ENCODE data around the gene ELFN2. TPM values are rescaled to one million over a fixed set of nuclear protein-coding genes. Genes with fewer than 3 reads are reported as not detected.

Gene ELFN2
- total RNA-seq, 4 donors from 2014 or later = under 0.01 TPM; not detected in 2

DNA sequence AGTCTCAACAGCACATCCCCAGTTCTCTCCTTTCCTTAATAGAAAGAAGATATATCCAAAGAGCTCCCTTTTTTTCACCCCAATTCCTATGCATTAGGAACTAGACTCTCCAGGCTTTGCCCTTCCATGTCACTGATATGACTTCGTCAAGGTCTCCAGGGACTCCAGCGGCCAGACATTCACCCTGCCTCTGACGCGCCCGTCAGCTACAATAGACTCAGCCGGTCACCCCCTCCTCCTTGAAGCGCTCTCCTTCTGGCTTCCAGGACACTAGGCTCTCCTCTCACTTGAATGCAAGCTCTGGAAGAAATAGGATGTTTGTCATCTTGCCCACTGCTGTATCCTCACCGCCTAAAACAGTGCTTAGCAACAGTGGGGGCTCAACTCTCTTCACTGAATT, 14.9 kb upstream of the ELFN2 start:
- in situ Hi-C loops (cut with MboI; ENCODE audit: low pct_ligation_motif_present in 1 of 4, low pct_unique_long_range_greater_than_20kb in 1 of 4, low sequenced_read_pairs in 3 of 4) = no loop called here
- H3K4me3 ChIP-seq = no peak overlapping the region
- TF ChIP-seq POLR2A (IDR thresholded peaks at IDR 0.05) = no peak
- 70 to 80% methylated on average over 7 to 8 of the region's 8 CpGs for WGBS, 2 donors (ENCODE audit: low coverage in 1 of 2)
- DNase-seq = no peak
- peaks cover 47% of the 10 kb centered on the region for H3K27me3 ChIP-seq
- H3K9me3 ChIP-seq = no peaks in the 10 kb centered on the region
- intact Hi-C loops (cut with DNase I; ENCODE audit: low total_unique reads) = no loop called here
- no peaks in the 10 kb centered on the region for H3K36me3 ChIP-seq
- no peak overlapping the region for H3K27ac ChIP-seq
- no peaks in the 10 kb centered on the region for H3K4me1 ChIP-seq

- H3K4me3 ChIP-seq = no peak overlapping the region
- TF ChIP-seq POLR2AphosphoS5 (IDR thresholded peaks at IDR 0.05) (no peak), POLR2A (IDR thresholded peaks at IDR 0.05) (no peak), EP300 (IDR thresholded peaks at IDR 0.05; ENCODE audit: low read depth) (no peak)
- TF ChIP-seq, protein P1, sequence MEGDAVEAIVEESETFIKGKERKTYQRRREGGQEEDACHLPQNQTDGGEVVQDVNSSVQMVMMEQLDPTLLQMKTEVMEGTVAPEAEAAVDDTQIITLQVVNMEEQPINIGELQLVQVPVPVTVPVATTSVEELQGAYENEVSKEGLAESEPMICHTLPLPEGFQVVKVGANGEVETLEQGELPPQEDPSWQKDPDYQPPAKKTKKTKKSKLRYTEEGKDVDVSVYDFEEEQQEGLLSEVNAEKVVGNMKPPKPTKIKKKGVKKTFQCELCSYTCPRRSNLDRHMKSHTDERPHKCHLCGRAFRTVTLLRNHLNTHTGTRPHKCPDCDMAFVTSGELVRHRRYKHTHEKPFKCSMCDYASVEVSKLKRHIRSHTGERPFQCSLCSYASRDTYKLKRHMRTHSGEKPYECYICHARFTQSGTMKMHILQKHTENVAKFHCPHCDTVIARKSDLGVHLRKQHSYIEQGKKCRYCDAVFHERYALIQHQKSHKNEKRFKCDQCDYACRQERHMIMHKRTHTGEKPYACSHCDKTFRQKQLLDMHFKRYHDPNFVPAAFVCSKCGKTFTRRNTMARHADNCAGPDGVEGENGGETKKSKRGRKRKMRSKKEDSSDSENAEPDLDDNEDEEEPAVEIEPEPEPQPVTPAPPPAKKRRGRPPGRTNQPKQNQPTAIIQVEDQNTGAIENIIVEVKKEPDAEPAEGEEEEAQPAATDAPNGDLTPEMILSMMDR (IDR thresholded peaks at IDR 0.05) = no peak
- no peaks in the 10 kb centered on the region for H3K36me3 ChIP-seq
- DNase-seq = no peak
- H3K9me3 ChIP-seq = no peaks in the 10 kb centered on the region
- in situ Hi-C loops (cut with MboI; ENCODE audit: low pct_ligation_motif_present in 1 of 4, low pct_unique_long_range_greater_than_20kb in 1 of 4, low sequenced_read_pairs in 3 of 4) (no loop called here), intact Hi-C loops (cut with DNase I; ENCODE audit: low total_unique reads) (no loop called here)
- H3K4me1 ChIP-seq = no peaks in the 10 kb centered on the region
- peaks cover 42% of the 10 kb centered on the region for H3K27me3 ChIP-seq
- WGBS, 2 donors (ENCODE audit: low coverage in 1 of 2) = 77 to 91% methylated on average over 4 of the region's 4 CpGs
- no peak overlapping the region for H3K27ac ChIP-seq
These were observed 13.6 kb upstream of the ELFN2 start for GRCh38 chr22:37440875-37441274.

DNA sequence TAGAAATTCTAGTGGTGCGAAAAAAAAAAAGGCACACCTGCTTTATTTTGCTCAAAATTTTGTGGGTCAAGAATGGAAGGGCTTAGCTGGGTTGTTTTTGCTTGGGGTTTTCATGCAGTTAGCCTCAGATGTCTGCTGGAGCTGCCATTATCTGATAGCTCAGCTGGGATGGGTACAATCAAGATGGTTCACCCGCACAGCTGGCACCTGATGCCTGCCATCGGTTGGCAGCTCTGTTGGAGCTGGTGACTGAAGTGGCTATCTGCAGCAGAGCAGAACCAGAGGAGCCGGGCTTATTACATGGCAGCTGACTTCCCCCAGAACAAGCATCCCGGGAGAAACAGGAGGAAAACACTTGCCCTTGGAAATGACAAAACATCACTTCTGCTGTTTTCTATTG, 12.1 kb upstream of the ELFN2 start:
- WGBS, 2 donors (ENCODE audit: low coverage in 1 of 2) = 74 to 77% methylated on average over 3 to 5 of the region's 5 CpGs
- in situ Hi-C loops (cut with MboI; ENCODE audit: low pct_ligation_motif_present in 1 of 4, low pct_unique_long_range_greater_than_20kb in 1 of 4, low sequenced_read_pairs in 3 of 4) (loop anchor here in 2 of 4 donors (10.0 kb wide), 2 partner anchors 115 to 125 kb away; no protein-coding TSS in a partner anchor), intact Hi-C loops (cut with DNase I; ENCODE audit: low total_unique reads) (no loop called here)
- Histone ChIP-seq H3K9me3 (no peaks in the 10 kb centered on the region), H3K4me1 (no peaks in the 10 kb centered on the region), H3K4me3 (no peak overlapping the region), H3K36me3 (no peaks in the 10 kb centered on the region), H3K27ac (no peak overlapping the region), H3K27me3 (peaks cover 45% of the 10 kb centered on the region)
- TF ChIP-seq, protein P1 (IDR thresholded peaks at IDR 0.05) = no peak
- TF ChIP-seq EP300 (IDR thresholded peaks at IDR 0.05; ENCODE audit: low read depth) (no peak), POLR2A (IDR thresholded peaks at IDR 0.05) (no peak), POLR2AphosphoS5 (IDR thresholded peaks at IDR 0.05) (no peak)
- DNase-seq = no peak

- WGBS, 2 donors (ENCODE audit: low coverage in 1 of 2) = 83 to 88% methylated on average over 3 to 5 of the region's 5 CpGs
- intact Hi-C loops (cut with DNase I; ENCODE audit: low total_unique reads) (no loop called here), in situ Hi-C loops (cut with MboI; ENCODE audit: low pct_ligation_motif_present in 1 of 4, low pct_unique_long_range_greater_than_20kb in 1 of 4, low sequenced_read_pairs in 3 of 4) (loop anchor here in 2 of 4 donors (10.0 kb wide), 2 partner anchors 111 to 121 kb away; no protein-coding TSS in a partner anchor)
- no peak overlapping the region for H3K4me3 ChIP-seq
- TF ChIP-seq POLR2AphosphoS5 (IDR thresholded peaks at IDR 0.05) (no peak), EP300 (IDR thresholded peaks at IDR 0.05; ENCODE audit: low read depth) (no peak), POLR2A (IDR thresholded peaks at IDR 0.05) (no peak)
- TF ChIP-seq, protein P1 (IDR thresholded peaks at IDR 0.05) = no peak
- H3K4me1 ChIP-seq = no peaks in the 10 kb centered on the region
- DNase-seq = no peak
- H3K36me3 ChIP-seq = no peaks in the 10 kb centered on the region
- H3K27me3 ChIP-seq = peaks cover 66% of the 10 kb centered on the region
- no peaks in the 10 kb centered on the region for H3K9me3 ChIP-seq
- no peak overlapping the region for H3K27ac ChIP-seq
These were observed 8.8 kb upstream of the ELFN2 start for GRCh38 chr22:37435970-37436603.

All from transverse colon (tissue), 4 donors.